GM13977 (cell line): ENCODE measurements around the gene BPHL.

ENCODE experiments used
- DNase-seq: peaks from one replicate; pipeline ENCODE4 v3.0.0; 2012; ENCODE audit warnings: low spot score
- CTCF ChIP-seq: IDR thresholded peaks from 2 replicates; pipeline ENCODE4 v1.5.1; 2012; ENCODE audit warnings: mild to moderate bottlenecking, control low read depth; ENCODE audit not compliant: insufficient read depth; ENCODE audit errors: extremely low read depth, missing control alignments
- in situ Hi-C: fragments of 300-500 bp; cut with MboI; formaldehyde crosslinking; loops from one replicate; pipeline ENCODE4 v1.12.0; 2022; ENCODE audit warnings: low sequenced_read_pairs, low pct_unique_long_range_greater_than_20kb, mixed read lengths, inconsistent platforms; ENCODE audit not compliant: unreplicated experiment

The BPHL gene

GRCh38 chr6:3088968-3089367 lies 29.5 kb upstream of the BPHL start:
- in situ Hi-C loops = no loop called here
- DNase-seq = no peak
- TF ChIP-seq CTCF = no peak

- TF ChIP-seq CTCF = no peak
- DNase-seq = no peak
- in situ Hi-C loops = no loop called here
Measured at GRCh38 chr6:3090013-3090412, 28.5 kb upstream of the BPHL start.

GRCh38 chr6:3094815-3095214 lies 23.7 kb upstream of the BPHL start:
- no peak for TF ChIP-seq CTCF
- no peak for DNase-seq
- in situ Hi-C loops = no loop called here

GRCh38 chr6:3102875-3103274 lies 15.6 kb upstream of the BPHL start:
- in situ Hi-C loops = loop anchor here (25.0 kb wide), 1 partner anchor 634 kb away; no protein-coding TSS in a partner anchor
- no peak for DNase-seq
- TF ChIP-seq CTCF = no peak

- no peak for TF ChIP-seq CTCF
- no peak for DNase-seq
- in situ Hi-C loops = loop anchor here (25.0 kb wide), 1 partner anchor 628 kb away; no protein-coding TSS in a partner anchor
Measured at GRCh38 chr6:3108746-3109414, 9.6 kb upstream of the BPHL start.

GRCh38 chr6:3109761-3110160 lies 8.8 kb upstream of the BPHL start:
- TF ChIP-seq CTCF = no peak
- no peak for DNase-seq
- in situ Hi-C loops = loop anchor here (25.0 kb wide), 1 partner anchor 628 kb away; no protein-coding TSS in a partner anchor
